Brain microvascular endothelial cell (primary cell): Measurements from ENCODE around the gene PHLDA1.

Source experiments
- DNase-seq: peaks from one replicate; pipeline ENCODE4 v3.0.0-alpha.2; 2020
- H3K27ac ChIP-seq: fragments of 250-450 bp; sonication (Bioruptor Pico); 2 replicates; pipeline ENCODE4 v1.5.1; 2020; ENCODE audit warnings: mild to moderate bottlenecking, moderate library complexity
- H3K27me3 ChIP-seq: fragments of 250-450 bp; sonication (Bioruptor Pico); replicated peaks from 2 replicates; pipeline ENCODE4 v1.5.1; 2020; ENCODE audit warnings: mild to moderate bottlenecking
- H3K36me3 ChIP-seq: fragments of 250-450 bp; sonication (Bioruptor Pico); replicated peaks from 2 replicates; pipeline ENCODE4 v1.5.1; 2020; ENCODE audit warnings: mild to moderate bottlenecking
- H3K4me3 ChIP-seq: 2 replicates; pipeline ENCODE4 v1.5.1; 2011; ENCODE audit warnings: low read depth, mild to moderate bottlenecking, control low read depth, low read length, moderate library complexity
- CTCF ChIP-seq: IDR thresholded peaks from 2 replicates; pipeline ENCODE4 v1.5.1; 2011; ENCODE audit warnings: low read depth, mild to moderate bottlenecking, moderate library complexity, low read length, control low read depth, inconsistent platforms; ENCODE audit errors: missing control alignments
- in situ Hi-C: cut with HindIII; loops from 2 replicates; pipeline ENCODE4 v1.10.0; 2017; ENCODE audit warnings: low sequenced_read_pairs, low pct_ligation_motif_present

PHLDA1 gene

GRCh38 chr12:76030341-76031080 is 1.1 kb downstream of the PHLDA1 start:
- TF ChIP-seq CTCF, result no peak
- peak; percentile 30 for DNase-seq
- H3K4me3 ChIP-seq, result peak overlapping the region; percentile 99
- in situ Hi-C loops, result loop anchor here (25.0 kb wide), 1 partner anchor 493 kb away; no protein-coding TSS in a partner anchor
- no peaks in the 10 kb centered on the region for H3K27me3 ChIP-seq
- peaks cover 36% of the 10 kb centered on the region for H3K36me3 ChIP-seq
- peak overlapping the region; percentile 98 for H3K27ac ChIP-seq

DNA sequence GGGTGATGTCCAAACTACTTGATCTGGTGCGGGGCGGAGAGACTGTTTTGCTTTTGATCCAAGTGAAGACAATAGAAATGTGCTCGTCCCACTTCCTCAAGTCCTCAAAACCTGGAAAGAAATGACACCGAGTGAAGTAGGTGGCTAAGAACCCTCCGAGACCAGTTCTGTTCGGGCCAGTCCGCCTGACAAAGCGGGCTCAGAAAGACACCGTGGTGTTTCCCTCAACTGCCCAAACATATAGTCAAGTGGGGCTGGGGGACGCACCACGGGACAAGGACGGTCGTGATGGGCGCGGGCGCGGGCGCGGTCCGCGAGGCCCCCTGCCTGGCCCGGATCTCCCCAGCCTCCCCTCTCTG is 1.6 kb downstream of the PHLDA1 start:
- Histone ChIP-seq H3K27me3 (no peaks in the 10 kb centered on the region), H3K36me3 (peaks cover 36% of the 10 kb centered on the region), H3K27ac (peak overlapping the region; percentile 98), H3K4me3 (peak overlapping the region; percentile 99)
- TF ChIP-seq CTCF, result no peak
- peak; percentile 28 for DNase-seq
- in situ Hi-C loops, result loop anchor here (25.0 kb wide), 1 partner anchor 493 kb away; no protein-coding TSS in a partner anchor

- H3K36me3 ChIP-seq, result peaks cover 36% of the 10 kb centered on the region
- in situ Hi-C loops, result loop anchor here (25.0 kb wide), 1 partner anchor 491 kb away; no protein-coding TSS in a partner anchor
- TF ChIP-seq CTCF, result no peak
- no peak for DNase-seq
- H3K4me3 ChIP-seq, result peak overlapping the region; percentile 99
- H3K27me3 ChIP-seq, result no peaks in the 10 kb centered on the region
- H3K27ac ChIP-seq, result peak overlapping the region; percentile 98
Measured at GRCh38 chr12:76028571-76029277, 2.9 kb downstream of the PHLDA1 start.

- H3K27me3 ChIP-seq, result no peaks in the 10 kb centered on the region
- peaks cover 36% of the 10 kb centered on the region for H3K36me3 ChIP-seq
- H3K4me3 ChIP-seq, result peak overlapping the region; percentile 99
- in situ Hi-C loops, result loop anchor here (25.0 kb wide), 1 partner anchor 489 kb away; no protein-coding TSS in a partner anchor
- peak overlapping the region; percentile 98 for H3K27ac ChIP-seq
- TF ChIP-seq CTCF, result no peak
- peak; percentile 35 for DNase-seq
Measured at GRCh38 chr12:76026643-76027063, 4.9 kb downstream of the PHLDA1 start.

DNA sequence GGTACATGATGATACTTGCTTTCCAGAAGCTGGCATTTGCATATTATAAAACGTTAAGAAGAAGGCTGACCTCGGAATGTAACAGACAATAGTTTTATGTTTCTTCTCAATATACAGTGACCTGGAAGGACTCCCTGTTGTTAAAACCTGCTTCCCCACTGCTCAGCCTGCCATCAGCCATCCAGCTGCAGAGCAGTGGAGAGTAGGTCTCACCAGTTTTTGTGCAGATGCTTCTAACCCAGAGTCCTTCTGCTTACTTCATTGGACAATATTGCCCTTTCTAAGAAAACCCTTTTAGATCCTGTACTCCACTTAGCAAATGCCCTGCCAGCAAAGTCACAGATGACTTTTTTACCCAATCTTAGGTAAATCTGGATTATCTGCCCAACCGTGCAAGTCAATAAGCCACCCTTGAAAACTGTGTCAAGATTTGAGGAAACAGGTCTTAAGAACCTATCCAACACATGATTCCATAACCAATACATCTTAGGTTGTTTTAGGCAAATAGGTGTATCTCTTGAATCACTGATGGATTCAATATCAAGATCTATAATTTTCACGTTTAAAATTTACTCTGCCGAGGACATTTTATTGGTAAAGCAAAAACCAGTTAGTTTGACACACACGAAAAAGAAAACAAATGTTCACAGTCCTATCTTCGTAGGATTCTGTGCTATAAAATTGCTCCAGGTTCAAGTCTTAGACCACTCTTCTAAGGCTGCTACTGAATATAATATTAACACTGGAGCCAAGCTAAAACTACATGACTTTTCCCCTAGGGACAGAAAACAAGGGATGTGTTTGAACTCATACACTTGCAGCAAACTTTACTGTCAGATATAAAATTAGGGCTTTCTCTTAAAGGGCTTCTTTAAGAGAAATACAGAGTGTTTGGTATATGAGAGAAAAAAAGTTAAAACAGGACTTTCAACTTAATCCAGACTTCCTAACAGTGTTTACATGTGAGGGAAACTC is 5.7 kb downstream of the PHLDA1 start:
- Histone ChIP-seq H3K27ac (peak overlapping the region; percentile 98), H3K4me3 (no peak overlapping the region), H3K27me3 (no peaks in the 10 kb centered on the region), H3K36me3 (peaks cover 33% of the 10 kb centered on the region)
- in situ Hi-C loops, result loop anchor here (25.0 kb wide), 1 partner anchor 489 kb away; no protein-coding TSS in a partner anchor
- no peak for TF ChIP-seq CTCF
- DNase-seq, result peak; percentile 59
